K562 (cell line): ENCODE results near the gene CXCL5. TPM values are rescaled to one million over a fixed set of nuclear protein-coding genes. Genes with fewer than 3 reads are reported as not detected.

ENCODE experiments used
- ATAC-seq: fragments of 200-7000 bp; cut with Tn5 transposase; 3 replicates; pipeline ENCODE4 v1.9.1; 2020; ENCODE audit warnings: moderate library complexity
- BruUV-seq: library from RNA; stranded (reverse); fragments of 400-500 nt; replicated peaks from 2 replicates; lab custom pipeline; 2021; lab: Mats Ljungman, UMichigan
- CTCF ChIA-PET: fragments of 300-600 bp; formaldehyde crosslinking; extraction: SDS; loops from one replicate; lab custom pipeline; 2021; ENCODE audit warnings: low intra/inter-chr PET ratio; lab: Yijun Ruan, JAX
- POLR2A ChIA-PET: fragments of 300-600, 350-650 bp; sonication (Branson Sonifier 250); formaldehyde crosslinking; extraction: SDS; loops from one replicate; lab custom pipeline; 2021; ENCODE audit warnings: antibody characterized with exemption, inconsistent platforms; lab: Yijun Ruan, JAX
- DNase-seq, 4 experiments: peaks; one replicate each; pipeline versions ENCODE4 v3.0.0 to v3.0.0-alpha.2; 2011 to 2018; ENCODE audit warnings: low spot score in 3 of 4, mixed read lengths in 3 of 4; ENCODE audit errors: extremely low read depth in 1 of 4
- FAIRE-seq: peaks from 2 replicates; lab custom pipeline; 2011; peaks lifted over from hg19 to GRCh38; lab: Jason Lieb, UNC
- H2AFZ ChIP-seq: 2 replicates; pipeline ENCODE4 v1.6.0; 2011; ENCODE audit warnings: low read depth, low read length, control low read depth, inconsistent platforms
- H3K27ac ChIP-seq: fragments of 200-600 bp; 3 replicates; pipeline ENCODE4 v1.8.0; 2011; ENCODE audit warnings: low read depth, mild to moderate bottlenecking, control low read depth, inconsistent platforms, low read length, moderate library complexity, mixed read lengths; ENCODE audit errors: extremely low read depth
- H3K27me3 ChIP-seq, 2 experiments: fragments of 300-600 bp in 1 of 2; 2 replicates in 1 of 2; 3 replicates in 1 of 2; pipeline versions ENCODE4 v1.6.0 to v1.8.0; 2011; ENCODE audit warnings: inconsistent platforms in 2 of 2, low read length in 2 of 2, mild to moderate bottlenecking in 1 of 2, mixed read lengths in 1 of 2, moderate library complexity in 1 of 2; ENCODE audit not compliant: control insufficient read depth in 2 of 2, insufficient read depth in 2 of 2
- H3K36me3 ChIP-seq: fragments of 300-600 bp; 3 replicates; pipeline ENCODE4 v1.8.0; 2011; ENCODE audit warnings: mild to moderate bottlenecking, low read length, inconsistent platforms; ENCODE audit not compliant: control insufficient read depth, insufficient read depth
- H3K4me1 ChIP-seq, 2 experiments: fragments of 200-600 bp in 1 of 2; replicated peaks in 1 of 2; 2 replicates in 1 of 2; 3 replicates in 1 of 2; pipeline versions ENCODE4 v1.5.1 to v1.8.0; 2011; ENCODE audit warnings: inconsistent platforms in 2 of 2, low read length in 2 of 2, mild to moderate bottlenecking in 1 of 2, mixed read lengths in 1 of 2, moderate library complexity in 1 of 2; ENCODE audit not compliant: control insufficient read depth in 2 of 2, insufficient read depth in 2 of 2
- H3K4me2 ChIP-seq: 2 replicates; pipeline ENCODE4 v1.6.1; 2011; ENCODE audit warnings: low read length, control low read depth, inconsistent platforms, mixed read lengths; ENCODE audit not compliant: insufficient read depth
- H3K4me3 ChIP-seq: fragments of 200-600 bp; sonication (generic), shearing (Covaris generic); 2 replicates; pipeline ENCODE4 v1.5.1; 2016; ENCODE audit warnings: control low read depth, inconsistent platforms
- H3K79me2 ChIP-seq: fragments of 200-600 bp; 3 replicates; pipeline ENCODE4 v1.8.0; 2011; ENCODE audit warnings: low read length, inconsistent platforms; ENCODE audit not compliant: control insufficient read depth, insufficient read depth
- H3K9ac ChIP-seq, 2 experiments: 2 replicates each; pipeline versions ENCODE4 v1.6.0 to v1.6.1; 2011; ENCODE audit warnings: low read depth in 2 of 2, low read length in 2 of 2, control low read depth in 1 of 2, inconsistent platforms in 1 of 2, mild to moderate bottlenecking in 1 of 2, mixed read lengths in 1 of 2; ENCODE audit not compliant: insufficient read depth in 1 of 2
- H3K9me1 ChIP-seq: one replicate; pipeline ENCODE4 v1.6.0; 2011; ENCODE audit warnings: inconsistent platforms, mild to moderate bottlenecking, low read length, moderate library complexity; ENCODE audit not compliant: control insufficient read depth, insufficient read depth
- H3K9me3 ChIP-seq: replicated peaks from 2 replicates; pipeline ENCODE4 v1.5.1; 2011; ENCODE audit warnings: low read depth, low read length, inconsistent platforms; ENCODE audit not compliant: control insufficient read depth, insufficient read depth
- H4K20me1 ChIP-seq: replicated peaks from 2 replicates; pipeline ENCODE4 v1.6.1; 2011; ENCODE audit warnings: low read length, inconsistent platforms, mixed read lengths; ENCODE audit not compliant: control insufficient read depth, insufficient read depth
- EHMT2 ChIP-seq: fragments of 450-650 bp; IDR thresholded peaks from 2 replicates; pipeline ENCODE4 v1.6.1; 2018; ENCODE audit warnings: antibody characterized with exemption
- KDM5B ChIP-seq: fragments of 200-600 bp; sonication (generic); IDR thresholded peaks from 2 replicates; pipeline ENCODE4 v1.6.1; 2012; ENCODE audit warnings: low read depth, mild to moderate bottlenecking, moderate library complexity, low read length, control low read depth, inconsistent platforms; ENCODE audit not compliant: insufficient replicate concordance
- MNT ChIP-seq, 2 experiments: fragments of 450-650 bp; conservative IDR thresholded peaks; 2 replicates each; pipeline ENCODE4 v1.6.1; 2017; ENCODE audit warnings: mild to moderate bottlenecking in 2 of 2, moderate library complexity in 2 of 2
- MXI1 ChIP-seq: IDR thresholded peaks from 2 replicates; pipeline ENCODE4 v1.6.1; 2011; ENCODE audit warnings: low read depth, mild to moderate bottlenecking, improper control_type of control experiment, low read length
- NFE2L1 ChIP-seq: fragments of 450-650 bp; IDR thresholded peaks from 2 replicates; pipeline ENCODE4 v1.6.1; 2016; ENCODE audit warnings: missing genetic modification characterization, low read depth, mild to moderate bottlenecking, missing compliant biosample characterization, moderate library complexity, borderline replicate concordance
- TAF7 ChIP-seq: fragments of 450-650 bp; IDR thresholded peaks from 2 replicates; pipeline ENCODE4 v1.6.1; 2016; ENCODE audit warnings: missing genetic modification characterization, missing compliant biosample characterization
- ZBTB8A ChIP-seq: fragments of 450-650 bp; IDR thresholded peaks from 2 replicates; pipeline ENCODE4 v1.6.1; 2018; ENCODE audit warnings: mild to moderate bottlenecking, moderate library complexity; ENCODE audit not compliant: partially characterized antibody
- ZNF175 ChIP-seq: fragments of 200-800 bp; sonication (Bioruptor generic); IDR thresholded peaks from 2 replicates; pipeline ENCODE4 v1.6.1; 2016; ENCODE audit warnings: low read depth, mild to moderate bottlenecking, missing genetic modification characterization, missing compliant biosample characterization
- ZNF354B ChIP-seq: fragments of 250-450 bp; sonication (Bioruptor Pico); IDR thresholded peaks from 2 replicates; pipeline ENCODE4 v1.4.0; 2020
- ZNF407 ChIP-seq: fragments of 450-650 bp; IDR thresholded peaks from 2 replicates; pipeline ENCODE4 v1.6.1; 2016; ENCODE audit warnings: low read depth
- in situ Hi-C: fragments of 300-500 bp; cut with MboI; formaldehyde crosslinking; loops from 4 replicates; pipeline ENCODE4 v1.15.0; 2018; ENCODE audit warnings: inconsistent platforms, mixed read lengths
- intact Hi-C: fragments of 100-400 bp; cut with micrococcal nuclease; formaldehyde crosslinking; loops from 2 replicates; pipeline ENCODE4 v1.14.2; 2022
- polyA plus RNA-seq, 8 experiments: library from polyadenylated mRNA; depleted of rRNA in 4 of 8; stranded (reverse) in 5 of 8; unstranded in 3 of 8; fragments of >200 nt; fragmentation: Nextera tagmentation in 2 of 8; fragmentation: Illumina TruSeq in 1 of 8; extraction: Ambion mirVana in 2 of 8; extraction: Trizol in 1 of 8; gene quantifications; 2 replicates each; pipeline versions ENCODE4 v1.2.1 to v1.2.3, GENCODE V29; 2011 to 2014; ENCODE audit warnings: inconsistent platforms in 1 of 8, missing spikeins in 1 of 8
- total RNA-seq, 7 experiments: library from RNA; depleted of rRNA in 6 of 7; stranded (reverse); fragments of >200 nt in 6 of 7; fragmentation: Illumina TruSeq in 2 of 7; extraction: Trizol in 2 of 7; gene quantifications; 2 replicates each; pipeline versions ENCODE4 v1.2.1 to v1.2.3, GENCODE V29; 2011 to 2021; ENCODE audit warnings: low replicate concordance in 1 of 7
- TF ChIP-seq, protein P1 (sequence below): fragments of 250-450 bp; sonication (Bioruptor Pico); IDR thresholded peaks from 2 replicates; pipeline ENCODE4 v1.9.0; 2021; ENCODE audit warnings: mild to moderate bottlenecking

CXCL5 gene
- total and polyA plus RNA-seq, 9 of the 15 experiments (the other 6 are each of a cell fraction or from before 2014, with no cell fraction given) = not detected

DNA sequence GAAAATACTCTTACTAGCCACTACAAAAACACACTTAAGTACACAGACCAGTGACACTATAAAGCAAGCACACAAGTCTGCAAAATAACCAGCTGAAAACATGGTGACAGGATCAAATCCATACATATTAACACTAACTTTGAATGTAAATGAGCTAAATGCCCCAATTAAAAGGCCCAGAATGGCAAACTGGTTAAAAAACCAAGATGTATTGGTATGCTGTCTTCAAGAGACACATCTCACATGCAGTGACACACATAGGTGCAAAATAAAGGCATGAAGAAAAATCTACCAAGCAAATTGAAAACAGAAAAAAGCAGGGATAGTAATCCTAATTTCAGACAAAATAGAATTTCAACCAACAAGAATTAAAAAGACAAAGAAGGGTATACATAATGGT lies 27.5 kb downstream of the CXCL5 start:
- no peaks in the 10 kb centered on the region for H3K27me3 ChIP-seq
- no peak for ATAC-seq
- in situ Hi-C loops = no loop called here
- H2AFZ ChIP-seq = no peak overlapping the region
- TF ChIP-seq ZNF354B (CRISPR knock-in tag) (no peak), ZNF175 (CRISPR knock-in tag) (no peak), KDM5B (no peak), EHMT2 (no peak), MXI1 (no peak), MNT (conservative IDR thresholded peaks at IDR 0.05) (no peak), ZBTB8A (no peak), NFE2L1 (tag) (no peak), TAF7 (no peak), ZNF407 (no peak)
- TF ChIP-seq, protein P1, sequence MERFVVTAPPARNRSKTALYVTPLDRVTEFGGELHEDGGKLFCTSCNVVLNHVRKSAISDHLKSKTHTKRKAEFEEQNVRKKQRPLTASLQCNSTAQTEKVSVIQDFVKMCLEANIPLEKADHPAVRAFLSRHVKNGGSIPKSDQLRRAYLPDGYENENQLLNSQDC (CRISPR knock-in tag) = no peak
- TF ChIP-seq, all 486 proteins: peak for 0
- FAIRE-seq (no peak), DNase-seq (no peak)
- no peak overlapping the region for H3K9ac ChIP-seq
- intact Hi-C loops = no loop called here
- H3K9me1 ChIP-seq = no peaks in the 10 kb centered on the region
- H3K9me3 ChIP-seq = no peaks in the 10 kb centered on the region; the same call in none of the 2 replicates
- no peak overlapping the region for H3K4me2 ChIP-seq
- no peak overlapping the region for H3K27ac ChIP-seq
- no TSS peak for BruUV-seq
- ChIA-PET CTCF (no interaction called here), POLR2A (no interaction called here)
- H3K4me1 ChIP-seq = no peaks in the 10 kb centered on the region
- no peaks in the 10 kb centered on the region for H3K79me2 ChIP-seq
- no peak overlapping the region for H3K4me3 ChIP-seq
- no peaks in the 10 kb centered on the region for H3K36me3 ChIP-seq
- H4K20me1 ChIP-seq = no peaks in the 10 kb centered on the region
